Endothelial cell of umbilical vein (primary cell): ENCODE measurements around the gene FDX1. TPM values are rescaled to one million over a fixed set of nuclear protein-coding genes. Genes with fewer than 3 reads are reported as not detected.

Experiments used
- BruUV-seq: library from RNA; stranded (reverse); fragments of 400-500 nt; replicated peaks from 2 replicates; lab custom pipeline; 2021; lab: Mats Ljungman, UMichigan
- CTCF ChIA-PET: fragments of 300-600, 350-600 bp; sonication (Branson Sonifier 250); formaldehyde crosslinking; loops from one replicate; lab custom pipeline; 2021; ENCODE audit warnings: antibody characterized with exemption, inconsistent platforms; lab: Charles Lee
- POLR2A ChIA-PET: fragments of 300-600, 350-600 bp; sonication (Branson Sonifier 250); formaldehyde crosslinking; loops from one replicate; lab custom pipeline; 2021; ENCODE audit warnings: antibody characterized with exemption, inconsistent platforms; lab: Charles Lee
- DNase-seq: peaks from one replicate; pipeline ENCODE4 v3.0.0-alpha.2; 2011; ENCODE audit warnings: low read depth, low spot score
- FAIRE-seq: peaks from 2 replicates; lab custom pipeline; 2011; peaks lifted over from hg19 to GRCh38; lab: Jason Lieb, UNC
- H2AFZ ChIP-seq: 2 replicates; pipeline ENCODE4 v1.6.0; 2012; ENCODE audit warnings: low read depth, low read length, control low read depth, inconsistent platforms
- H3K27ac ChIP-seq: 2 replicates; pipeline ENCODE4 v1.5.1; 2011; ENCODE audit warnings: low read depth, mild to moderate bottlenecking, control low read depth, low read length, moderate library complexity; ENCODE audit not compliant: insufficient read depth
- H3K27me3 ChIP-seq, 2 experiments: 2 replicates each; pipeline versions ENCODE4 v1.6.0 to v1.6.1; 2011; ENCODE audit warnings: low read length in 2 of 2, mixed read lengths in 1 of 2; ENCODE audit not compliant: control insufficient read depth in 2 of 2, insufficient read depth in 2 of 2
- H3K36me3 ChIP-seq, 2 experiments: 2 replicates in 1 of 2; 3 replicates in 1 of 2; pipeline ENCODE4 v1.5.1; 2011; ENCODE audit warnings: low read length in 2 of 2, mild to moderate bottlenecking in 1 of 2, moderate library complexity in 1 of 2; ENCODE audit not compliant: control insufficient read depth in 2 of 2, insufficient read depth in 2 of 2; ENCODE audit errors: extremely low read depth in 1 of 2
- H3K4me1 ChIP-seq: 3 replicates; pipeline ENCODE4 v1.5.1; 2011; ENCODE audit warnings: mild to moderate bottlenecking, low read length; ENCODE audit not compliant: control insufficient read depth, insufficient read depth; ENCODE audit errors: extremely low read depth
- H3K4me2 ChIP-seq: 2 replicates; pipeline ENCODE4 v1.6.1; 2011; ENCODE audit warnings: low read length, control low read depth, mixed read lengths; ENCODE audit not compliant: insufficient read depth
- H3K4me3 ChIP-seq, 3 experiments: fragments of 200-600 bp in 1 of 3; sonication (generic), shearing (Covaris generic) in 1 of 3; replicated peaks in 1 of 3; 2 replicates each; pipeline ENCODE4 v1.5.1; 2011 to 2016; ENCODE audit warnings: control low read depth in 3 of 3, low read length in 3 of 3, mild to moderate bottlenecking in 2 of 3, inconsistent platforms in 1 of 3, low read depth in 1 of 3, moderate library complexity in 1 of 3; ENCODE audit not compliant: insufficient read depth in 1 of 3
- H3K79me2 ChIP-seq: 2 replicates; pipeline ENCODE4 v1.6.0; 2012; ENCODE audit warnings: low read length, inconsistent platforms; ENCODE audit not compliant: control insufficient read depth, insufficient read depth
- H3K9ac ChIP-seq: replicated peaks from 2 replicates; pipeline ENCODE3; 2011; ENCODE audit warnings: low read length, control low read depth; ENCODE audit not compliant: insufficient read depth; ENCODE audit errors: extremely low read depth
- H3K9me1 ChIP-seq: replicated peaks from 3 replicates; pipeline ENCODE4 v1.6.0; 2011; ENCODE audit warnings: mild to moderate bottlenecking, low read length; ENCODE audit not compliant: control insufficient read depth, insufficient read depth; ENCODE audit errors: extremely low read depth
- H3K9me3 ChIP-seq: replicated peaks from 2 replicates; pipeline ENCODE4 v1.5.1; 2012; ENCODE audit warnings: low read length, inconsistent platforms; ENCODE audit not compliant: control insufficient read depth, insufficient read depth
- H4K20me1 ChIP-seq: replicated peaks from 2 replicates; pipeline ENCODE3; 2011; ENCODE audit warnings: mild to moderate bottlenecking, low read length; ENCODE audit not compliant: control insufficient read depth, insufficient read depth; ENCODE audit errors: extremely low read depth
- CTCF ChIP-seq, 2 donors: IDR thresholded peaks; 1 replicate in 1 of 2; 2 replicates in 1 of 2; pipeline ENCODE4 v1.5.1; 2011; ENCODE audit warnings: low read length in 2 of 2, mild to moderate bottlenecking in 2 of 2, moderate library complexity in 2 of 2, control low read depth in 1 of 2, inconsistent platforms in 1 of 2, low read depth in 1 of 2; ENCODE audit not compliant: insufficient read depth in 1 of 2; ENCODE audit errors: extremely low read depth in 1 of 2
- EZH2 ChIP-seq: IDR thresholded peaks from 2 replicates; pipeline ENCODE4 v1.6.1; 2012; ENCODE audit warnings: borderline replicate concordance, low read depth, mild to moderate bottlenecking, moderate library complexity, low read length, inconsistent platforms; ENCODE audit not compliant: severe bottlenecking
- FOS ChIP-seq: IDR thresholded peaks from 2 replicates; pipeline ENCODE4 v1.6.1; 2011; ENCODE audit warnings: mild to moderate bottlenecking, low read length, moderate library complexity, borderline replicate concordance; ENCODE audit not compliant: insufficient read depth
- GATA2 ChIP-seq: IDR thresholded peaks from 2 replicates; pipeline ENCODE4 v1.7.0; 2011; ENCODE audit warnings: low read depth, mild to moderate bottlenecking, moderate library complexity, mixed read lengths, low read length; ENCODE audit not compliant: insufficient read length, insufficient read depth
- JUN ChIP-seq: IDR thresholded peaks from 2 replicates; pipeline ENCODE4 v1.6.1; 2011; ENCODE audit warnings: borderline replicate concordance, low read depth; ENCODE audit not compliant: insufficient read length, insufficient read depth
- MAX ChIP-seq: IDR thresholded peaks from 2 replicates; pipeline ENCODE4 v1.6.1; 2011; ENCODE audit not compliant: insufficient read depth, insufficient read length
- MYC ChIP-seq: IDR thresholded peaks from one replicate; pipeline ENCODE4 v1.6.1; 2011; ENCODE audit warnings: mild to moderate bottlenecking, low read depth, low read length
- POLR2A ChIP-seq: IDR thresholded peaks from 2 replicates; pipeline ENCODE4 v1.6.1; 2012; ENCODE audit warnings: low read depth, mild to moderate bottlenecking, control low read depth, low read length
- POLR2AphosphoS5 ChIP-seq: IDR thresholded peaks from 2 replicates; pipeline ENCODE4 v1.6.1; 2012; ENCODE audit warnings: low read depth, mild to moderate bottlenecking, control low read depth, low read length, moderate library complexity; ENCODE audit not compliant: insufficient read depth
- dilution Hi-C: fragments of 300-500 bp; cut with MboI; formaldehyde crosslinking; loops from one replicate; pipeline ENCODE4 v1.15.0; 2019; ENCODE audit warnings: low sequenced_read_pairs; ENCODE audit not compliant: extremely low pct_ligation_motif_present
- intact Hi-C: fragments of 100-400 bp; cut with micrococcal nuclease; formaldehyde crosslinking; loops from one replicate; pipeline ENCODE4 v1.10.0; 2022
- polyA plus RNA-seq, 4 experiments: library from polyadenylated mRNA; depleted of rRNA in 3 of 4; stranded (reverse) in 3 of 4; unstranded in 1 of 4; fragments of >200 nt; gene quantifications; 2 replicates each; pipeline versions ENCODE4 v1.2.1 to v1.2.3, GENCODE V29; 2011 to 2012; ENCODE audit warnings: missing spikeins in 1 of 4
- total RNA-seq: library from RNA; stranded (reverse); gene quantifications from 2 replicates; pipeline ENCODE4 v1.2.3, GENCODE V29; 2021

FDX1 gene
- total and polyA plus RNA-seq, 2 donors (not counting 3 experiments of a cell fraction or from before 2014, with no cell fraction given): 4.7 to 11.0 TPM

GRCh38 chr11:110493346-110493745 is 63.6 kb downstream of the FDX1 start:
- ChIA-PET CTCF (no interaction called here), POLR2A (interaction anchor here (0.7 kb wide), 1 partner anchor 1104 kb away, joined by 3 read pairs; no protein-coding TSS in a partner anchor)
- H3K27me3 ChIP-seq: peaks cover 2% of the 10 kb centered on the region in 2 experiments
- no peaks in the 10 kb centered on the region for H3K4me1 ChIP-seq
- H3K79me2 ChIP-seq: no peaks in the 10 kb centered on the region
- no peaks in the 10 kb centered on the region for H3K9me1 ChIP-seq
- H3K4me3 ChIP-seq: no peak overlapping the region
- no peak for TF ChIP-seq MYC
- TF ChIP-seq POLR2A: no peak
- TF ChIP-seq POLR2AphosphoS5: no peak
- TF ChIP-seq EZH2: no peak
- TF ChIP-seq MAX: no peak
- TF ChIP-seq JUN: no peak
- no peak for TF ChIP-seq GATA2
- TF ChIP-seq CTCF (IDR thresholded peaks at IDR 0.05; ENCODE audit: extremely low read depth in 1 of 2, insufficient read depth in 1 of 2, low read depth in 1 of 2, low read length in 2 of 2): no peak
- TF ChIP-seq FOS: no peak
- H2AFZ ChIP-seq: no peak overlapping the region
- no peaks in the 10 kb centered on the region for H4K20me1 ChIP-seq
- dilution Hi-C loops: no loop called here
- H3K36me3 ChIP-seq: no peaks in the 10 kb centered on the region
- DNase-seq (no peak), FAIRE-seq (no peak)
- BruUV-seq: no TSS peak
- H3K27ac ChIP-seq: no peak overlapping the region
- H3K9ac ChIP-seq: no peak overlapping the region
- no peaks in the 10 kb centered on the region for H3K9me3 ChIP-seq
- intact Hi-C loops: no loop called here
- no peak overlapping the region for H3K4me2 ChIP-seq
